GM13976 (cell line): ENCODE results near the gene MPV17L.
"Not testable (repeated sequence)": the region's sequence is repeated elsewhere in the genome, so short reads cannot be mapped to it uniquely, and the experiment has no call there.

Experiments
- DNase-seq: peaks from one replicate; pipeline ENCODE4 v3.0.0; 2012; ENCODE audit warnings: low spot score
- CTCF ChIP-seq: IDR thresholded peaks from 2 replicates; pipeline ENCODE4 v1.5.1; 2012; ENCODE audit warnings: borderline replicate concordance, mild to moderate bottlenecking; ENCODE audit not compliant: insufficient read depth; ENCODE audit errors: extremely low read depth, missing control alignments, control extremely low read depth
- in situ Hi-C: fragments of 300-500 bp; cut with MboI; formaldehyde crosslinking; loops from one replicate; pipeline ENCODE4 v1.12.0; 2022; ENCODE audit warnings: low sequenced_read_pairs, mixed read lengths, inconsistent platforms; ENCODE audit not compliant: unreplicated experiment

MPV17L gene

GRCh38 chr16:15427648-15428239, 32.2 kb downstream of the MPV17L start:
- peak; percentile 64 for DNase-seq
- in situ Hi-C loops: loop anchor here (10.0 kb wide), 1 partner anchor 277 kb away; no protein-coding TSS in a partner anchor

GRCh38 chr16:15430884-15431283, 35.3 kb downstream of the MPV17L start:
- DNase-seq, in situ Hi-C loops: not testable (repeated sequence)

More at GRCh38 chr16:15427648-15428239, 32.2 kb downstream of the MPV17L start:
- peak; percentile 24 for TF ChIP-seq CTCF

GRCh38 chr16:15434079-15434424, 38.5 kb downstream of the MPV17L start:
- DNase-seq: no peak
- in situ Hi-C loops: no loop called here
- no peak for TF ChIP-seq CTCF

- DNase-seq: peak; percentile 29
- in situ Hi-C loops: no loop called here
Measured at GRCh38 chr16:15434425-15435215, 39.1 kb downstream of the MPV17L start, which contains the start of gene BMERB1. Gene BMERB1, plus strand, starts transcription at chr16:15434588. Its CDS starts 66 bp downstream, at chr16:15434654.

GRCh38 chr16:15435216-15435864, 39.8 kb downstream of the MPV17L start:
- TF ChIP-seq CTCF: no peak
- in situ Hi-C loops: no loop called here
- DNase-seq: no peak

More at GRCh38 chr16:15434425-15435215, 39.1 kb downstream of the MPV17L start, which contains the start of gene BMERB1:
- TF ChIP-seq CTCF: no peak

- TF ChIP-seq CTCF: no peak
- no peak for DNase-seq
- in situ Hi-C loops: no loop called here
Measured at GRCh38 chr16:15439102-15439501, 43.5 kb downstream of the MPV17L start.
